ENCODE results near the gene TFPT.

TFPT gene

GRCh38 chr19:54115109-54116063 is at the start of gene TFPT, which contains the start of gene PRPF31:
Gene TFPT, minus strand, starts transcription at chr19:54115657. Its CDS starts 388 bp downstream, at chr19:54115269.
Gene PRPF31, plus strand, starts transcription at chr19:54115754. Its CDS starts 2,525 bp downstream, at chr19:54118279.
- TF ChIP-seq CTCF (IDR thresholded peaks at IDR 0.05) (no peak), ZFX (IDR thresholded peaks at IDR 0.05; ENCODE audit: borderline replicate concordance) (no peak)
- H3K27ac ChIP-seq, result peak within 1 kb of the TSS; percentile 80

GRCh38 chr19:54165222-54165621 is 49.8 kb upstream of the TFPT start:
- TF ChIP-seq ZFX (IDR thresholded peaks at IDR 0.05; ENCODE audit: borderline replicate concordance) (no peak), CTCF (IDR thresholded peaks at IDR 0.05) (no peak)
- H3K27ac ChIP-seq, result peak overlapping the region; percentile 97

GRCh38 chr19:54164369-54165068 is 49.1 kb upstream of the TFPT start:
- peak; percentile 18 for TF ChIP-seq CTCF (IDR thresholded peaks at IDR 0.05)
- TF ChIP-seq ZFX (IDR thresholded peaks at IDR 0.05; ENCODE audit: borderline replicate concordance), result no peak
- H3K27ac ChIP-seq, result peak overlapping the region; percentile 97

- no peak for TF ChIP-seq CTCF (IDR thresholded peaks at IDR 0.05)
- no peak for TF ChIP-seq ZFX (IDR thresholded peaks at IDR 0.05; ENCODE audit: borderline replicate concordance)
- H3K27ac ChIP-seq, result peak overlapping the region; percentile 97
Measured at GRCh38 chr19:54162884-54163283, 47.4 kb upstream of the TFPT start.

GRCh38 chr19:54162241-54162805 is 46.9 kb upstream of the TFPT start:
- H3K27ac ChIP-seq, result peak overlapping the region; percentile 97
- no peak for TF ChIP-seq ZFX (IDR thresholded peaks at IDR 0.05; ENCODE audit: borderline replicate concordance)
- no peak for TF ChIP-seq CTCF (IDR thresholded peaks at IDR 0.05)

- H3K27ac ChIP-seq, result peak overlapping the region; percentile 97
- no peak for TF ChIP-seq CTCF (IDR thresholded peaks at IDR 0.05)
- TF ChIP-seq ZFX (IDR thresholded peaks at IDR 0.05; ENCODE audit: borderline replicate concordance), result no peak
Measured at GRCh38 chr19:54160854-54161253, 45.4 kb upstream of the TFPT start.
